A172 (cell line): Measurements from ENCODE around the gene DIRAS1. TPM values are rescaled to one million over a fixed set of nuclear protein-coding genes. Genes with fewer than 3 reads are reported as not detected.
"Not testable (repeated sequence)": the region's sequence is repeated elsewhere in the genome, so short reads cannot be mapped to it uniquely, and the experiment has no call there.

ENCODE experiments used
- DNase-seq: peaks from one replicate; pipeline ENCODE4 v3.0.0-alpha.2; 2015; ENCODE audit warnings: low spot score
- total RNA-seq: library from RNA; depleted of rRNA; stranded (reverse); fragments of >200 nt; shearing (Covaris generic); gene quantifications from 2 replicates; pipeline ENCODE4 v1.2.3, GENCODE V29; 2014; rRNA removed

DIRAS1 gene
- total RNA-seq, 1 experiment from 2014 or later: 18.3 TPM

GRCh38 chr19:2678044-2678671 is 43.0 kb downstream of the DIRAS1 start:
- no peak for DNase-seq

- DNase-seq: no peak
Observed at GRCh38 chr19:2676823-2677222, 44.3 kb downstream of the DIRAS1 start.

GRCh38 chr19:2675892-2676291 is 45.3 kb downstream of the DIRAS1 start:
- DNase-seq: no peak

GRCh38 chr19:2670217-2670616 is 51.0 kb downstream of the DIRAS1 start:
- DNase-seq: no peak

GRCh38 chr19:2668175-2668763 is 52.9 kb downstream of the DIRAS1 start:
- DNase-seq: no peak

GRCh38 chr19:2667349-2667748 is 53.8 kb downstream of the DIRAS1 start:
- not testable (repeated sequence) for DNase-seq

- no peak for DNase-seq
Observed at GRCh38 chr19:2666344-2666994, 54.7 kb downstream of the DIRAS1 start.

- no peak for DNase-seq
Observed at GRCh38 chr19:2665103-2665502, 56.1 kb downstream of the DIRAS1 start.

Other genes with a start within 250 kb of the DIRAS1 start
- 92.7 and 97.6 TPM in 2 replicates for gene GADD45B, start 245.2 kb downstream of the DIRAS1 start, total RNA-seq
- gene GNG7, start 18.7 kb downstream of the DIRAS1 start, total RNA-seq: 0.38 and 1.1 TPM in 2 replicates
- 91.0 and 100 TPM in 2 replicates for gene SLC39A3, start 18.6 kb upstream of the DIRAS1 start, total RNA-seq
- 112 and 114 TPM in 2 replicates for gene SGTA, start 61.9 kb upstream of the DIRAS1 start, total RNA-seq
- 390 and 397 TPM in 2 replicates for gene THOP1, start 64.1 kb upstream of the DIRAS1 start, total RNA-seq
- 4.6 and 4.8 TPM in 2 replicates for gene ZNF554, start 98.5 kb upstream of the DIRAS1 start, total RNA-seq
- gene ZNF555, start 120.1 kb upstream of the DIRAS1 start, total RNA-seq: 8.2 and 8.4 TPM in 2 replicates
- not detected in 2 replicates for gene ZNF556, start 146.0 kb upstream of the DIRAS1 start, total RNA-seq
- gene ZNF57, start 179.6 kb upstream of the DIRAS1 start, total RNA-seq: 7.2 and 9.2 TPM in 2 replicates
- 6.5 and 9.0 TPM in 2 replicates for gene ZNF77, start 223.6 kb upstream of the DIRAS1 start, total RNA-seq